Measurements from ENCODE around the gene PDGFD. TPM values are rescaled to one million over a fixed set of nuclear protein-coding genes. Genes with fewer than 3 reads are reported as not detected.

PDGFD gene
- polyA plus RNA-seq, 1 donor (not counting 4 experiments of a cell fraction or from before 2014, with no cell fraction given), result 0.28 TPM

- Histone ChIP-seq H3K9ac (ENCODE audit: control insufficient read depth, extremely low read depth, insufficient read depth, low read length) (no peak overlapping the region), H3K27me3 (ENCODE audit: control insufficient read depth, extremely low read depth, insufficient read depth, low read length) (no peaks in the 10 kb centered on the region), H2AFZ (ENCODE audit: control insufficient read depth, low read length) (no peak overlapping the region), H3K36me3 (ENCODE audit: control insufficient read depth in 2 of 2, extremely low read depth in 1 of 2, insufficient read depth in 2 of 2, low read length in 2 of 2) (no peaks in the 10 kb centered on the region), H3K79me2 (ENCODE audit: control insufficient read depth, insufficient read depth, low read length) (no peaks in the 10 kb centered on the region), H4K20me1 (ENCODE audit: control insufficient read depth, extremely low read depth, insufficient read depth, low read length) (no peaks in the 10 kb centered on the region), H3K9me1 (ENCODE audit: control insufficient read depth, extremely low read depth, insufficient read depth, low read length) (no peaks in the 10 kb centered on the region), H3K9me3 (ENCODE audit: control insufficient read depth, low read depth, low read length) (no peaks in the 10 kb centered on the region), H3K4me2 (ENCODE audit: control insufficient read depth, extremely low read depth, insufficient read depth, low read depth, low read length) (no peak overlapping the region), H3K4me3 (ENCODE audit: control insufficient read depth in 2 of 3, extremely low read depth in 1 of 3, insufficient read depth in 2 of 3, low read depth in 1 of 3, low read length in 3 of 3) (no peak overlapping the region), H3K27ac (ENCODE audit: control insufficient read depth, insufficient read depth, low read length) (no peak overlapping the region), H3K4me1 (ENCODE audit: control insufficient read depth, extremely low read depth, insufficient read depth, low read length) (no peaks in the 10 kb centered on the region)
- no peak for FAIRE-seq
- dilution Hi-C loops (cut with MboI; ENCODE audit: extremely low pct_ligation_motif_present, low sequenced_read_pairs), result no loop called here
- TF ChIP-seq EZH2 (IDR thresholded peaks at IDR 0.05; ENCODE audit: low read length), result no peak
- no peak for TF ChIP-seq CTCF (optimal IDR thresholded peaks at IDR 0.05 in 1 of 3, IDR thresholded peaks at IDR 0.05 in 1 of 3, conservative IDR thresholded peaks at IDR 0.05 in 1 of 3; ENCODE audit: extremely low read depth in 1 of 3, insufficient read depth in 2 of 3, low read length in 3 of 3)
- no peak for DNase-seq (ENCODE audit: low read depth, low spot score)
Measured at GRCh38 chr11:103862802-103863174, 301.2 kb downstream of the PDGFD start.

DNA sequence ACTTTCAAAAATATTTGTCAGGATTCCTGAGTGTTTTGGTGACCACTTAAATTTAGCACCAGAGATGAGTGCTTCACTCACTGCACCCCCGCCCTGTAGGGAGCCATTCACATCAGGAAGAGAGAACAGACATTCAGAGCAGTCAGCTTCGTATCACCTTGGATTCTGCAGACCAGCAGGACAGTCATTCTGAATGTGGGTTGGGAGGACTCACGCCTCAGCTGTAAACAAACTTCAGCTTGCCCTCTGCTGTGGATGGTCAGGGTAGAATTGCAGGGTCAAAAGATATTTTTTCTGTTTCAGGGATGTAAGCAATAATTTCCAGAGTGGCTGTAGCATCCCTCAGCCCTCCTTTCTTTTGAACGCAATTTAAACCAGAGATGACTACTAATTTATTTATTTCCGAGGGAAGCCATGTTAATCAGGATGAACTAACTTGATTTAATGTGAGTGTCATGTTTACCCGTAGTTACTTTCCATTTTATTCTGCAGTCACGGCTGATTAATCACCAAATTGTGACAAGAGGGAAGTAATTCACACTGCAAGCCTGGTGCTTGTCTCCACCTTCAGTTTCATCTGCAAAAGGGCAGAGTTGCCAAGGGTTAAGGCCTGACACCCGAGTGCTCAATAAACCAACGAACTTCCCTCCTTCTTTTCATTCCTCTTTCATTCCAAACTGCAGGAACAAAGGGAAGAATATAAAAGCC is 301.7 kb downstream of the PDGFD start:
- H2AFZ ChIP-seq (ENCODE audit: control insufficient read depth, low read length), result no peak overlapping the region
- no peaks in the 10 kb centered on the region for H3K9me1 ChIP-seq (ENCODE audit: control insufficient read depth, extremely low read depth, insufficient read depth, low read length)
- no peaks in the 10 kb centered on the region for H3K36me3 ChIP-seq (ENCODE audit: control insufficient read depth in 2 of 2, extremely low read depth in 1 of 2, insufficient read depth in 2 of 2, low read length in 2 of 2)
- H3K9ac ChIP-seq (ENCODE audit: control insufficient read depth, extremely low read depth, insufficient read depth, low read length), result no peak overlapping the region
- H3K79me2 ChIP-seq (ENCODE audit: control insufficient read depth, insufficient read depth, low read length), result no peaks in the 10 kb centered on the region
- no peaks in the 10 kb centered on the region for H3K27me3 ChIP-seq (ENCODE audit: control insufficient read depth, extremely low read depth, insufficient read depth, low read length)
- no peak overlapping the region for H3K4me3 ChIP-seq (ENCODE audit: control insufficient read depth in 2 of 3, extremely low read depth in 1 of 3, insufficient read depth in 2 of 3, low read depth in 1 of 3, low read length in 3 of 3)
- DNase-seq (ENCODE audit: low read depth, low spot score), result no peak
- H3K4me2 ChIP-seq (ENCODE audit: control insufficient read depth, extremely low read depth, insufficient read depth, low read depth, low read length), result no peak overlapping the region
- no peaks in the 10 kb centered on the region for H4K20me1 ChIP-seq (ENCODE audit: control insufficient read depth, extremely low read depth, insufficient read depth, low read length)
- dilution Hi-C loops (cut with MboI; ENCODE audit: extremely low pct_ligation_motif_present, low sequenced_read_pairs), result no loop called here
- no peak overlapping the region for H3K27ac ChIP-seq (ENCODE audit: control insufficient read depth, insufficient read depth, low read length)
- no peaks in the 10 kb centered on the region for H3K9me3 ChIP-seq (ENCODE audit: control insufficient read depth, low read depth, low read length)
- TF ChIP-seq CTCF (optimal IDR thresholded peaks at IDR 0.05 in 1 of 3, IDR thresholded peaks at IDR 0.05 in 1 of 3, conservative IDR thresholded peaks at IDR 0.05 in 1 of 3; ENCODE audit: extremely low read depth in 1 of 3, insufficient read depth in 2 of 3, low read length in 3 of 3) (no peak), EZH2 (IDR thresholded peaks at IDR 0.05; ENCODE audit: low read length) (no peak)
- no peaks in the 10 kb centered on the region for H3K4me1 ChIP-seq (ENCODE audit: control insufficient read depth, extremely low read depth, insufficient read depth, low read length)
- FAIRE-seq, result no peak

Other genes starting within 250 kb of the PDGFD start
- gene DDI1, start 127.5 kb downstream of the PDGFD start, polyA plus RNA-seq, result not detected in 3 replicates